Measurements from ENCODE around the gene MEIS3. TPM values are rescaled to one million over a fixed set of nuclear protein-coding genes. Genes with fewer than 3 reads are reported as not detected.

Gene MEIS3
- total and polyA plus RNA-seq, 9 of the 15 experiments (the other 6 are each of a cell fraction or from before 2014, with no cell fraction given): 0.06 to 0.80 (median 0.25) TPM; not detected in 1

GRCh38 chr19:47447470-47448359, 28.4 kb upstream of the MEIS3 start (continued):
- TF ChIP-seq PHF20 (IDR thresholded peaks at IDR 0.05; ENCODE audit: partially characterized antibody) (peak; percentile 28), GTF3C2 (IDR thresholded peaks at IDR 0.05; ENCODE audit: borderline replicate concordance, extremely low read depth, insufficient read length) (no peak), ELK1 (CRISPR knock-in tag; IDR thresholded peaks at IDR 0.05) (0 out of 2 replicates have a peak, but pooled peaks have one; percentile 66), MAFK (IDR thresholded peaks at IDR 0.05; ENCODE audit: low read length) (no peak), ZNF512 (tag; IDR thresholded peaks at IDR 0.05) (no peak), ZNF197 (CRISPR knock-in tag; IDR thresholded peaks at IDR 0.05; ENCODE audit: low read depth) (no peak), KLF13 (tag; IDR thresholded peaks at IDR 0.05; ENCODE audit: borderline replicate concordance, low read depth) (peak; percentile 10; the same call in 1 of the 2 replicates), RFX1 (IDR thresholded peaks at IDR 0.05) (no peak), TFAP4 (CRISPR knock-in tag; IDR thresholded peaks at IDR 0.05; ENCODE audit: borderline replicate concordance) (peak; percentile 100), HNRNPL (IDR thresholded peaks at IDR 0.05; ENCODE audit: low read depth, low read length) (peak; percentile 91), CREB1 (IDR thresholded peaks at IDR 0.05) (peak; percentile 47), CREB1 (CRISPR knock-in tag; IDR thresholded peaks at IDR 0.05) (peak; percentile 84; the same call in 1 of the 2 replicates), ZBTB17 (CRISPR knock-in tag; IDR thresholded peaks at IDR 0.05) (no peak), AFF4 (CRISPR knock-in tag; IDR thresholded peaks at IDR 0.05) (peak; percentile 66; the same call in 1 of the 2 replicates), ZSCAN29 (IDR thresholded peaks at IDR 0.05) (no peak)
